Right lobe of liver (tissue), 6 donors: ENCODE measurements around the gene ARHGAP33. TPM values are rescaled to one million over a fixed set of nuclear protein-coding genes. Genes with fewer than 3 reads are reported as not detected.

Experiments
- ATAC-seq, 4 donors: fragments of 200-7000 bp; cut with Tn5 transposase; one replicate each; pipeline ENCODE4 v1.9.1; 2020; ENCODE audit warnings: mild to moderate bottlenecking in 4 of 4, moderate library complexity in 4 of 4
- DNase-seq, 3 donors: peaks; one replicate each; pipeline ENCODE4 v3.0.0-alpha.2; 2020
- H3K27ac ChIP-seq, 3 donors: fragments of 200-600 bp; one replicate each; pipeline ENCODE4 v1.8.0; 2022
- H3K27me3 ChIP-seq, 2 donors: fragments of 200-600 bp; one replicate each; pipeline ENCODE4 v1.8.0; 2022
- H3K36me3 ChIP-seq, 4 donors: fragments of 200-600 bp; sonication (generic) in 1 of 4; one replicate each; pipeline versions ENCODE4 v1.5.1 to v1.8.0; 2017 to 2022; ENCODE audit warnings: control low read depth in 1 of 4
- H3K4me1 ChIP-seq, 4 donors: fragments of 200-600 bp; sonication (generic) in 1 of 4; one replicate each; pipeline versions ENCODE4 v1.5.1 to v1.8.0; 2017 to 2022; ENCODE audit warnings: control low read depth in 1 of 4
- H3K4me3 ChIP-seq, 3 donors: fragments of 200-600 bp; one replicate each; pipeline ENCODE4 v1.8.0; 2022
- H3K9me3 ChIP-seq, 4 donors: fragments of 200-600 bp; sonication (generic) in 1 of 4; one replicate each; pipeline versions ENCODE4 v1.5.1 to v1.8.0; 2017 to 2022; ENCODE audit warnings: control low read depth in 1 of 4
- POLR2A ChIP-seq: fragments of 450-650 bp; IDR thresholded peaks from one replicate; pipeline ENCODE4 v1.6.1; 2017; ENCODE audit warnings: antibody characterized with exemption, mild to moderate bottlenecking
- WGBS: methylation state at CpG from one replicate; pipeline ENCODE4 v1.1.6; 2018; ENCODE audit warnings: low coverage, low lambda C conversion rate; ENCODE audit not compliant: insufficient coverage; ENCODE audit errors: missing lambda C conversion rate; 5-methylcytosine and 5-hydroxymethylcytosine counted together
- intact Hi-C, 2 donors: fragments of 100-400 bp; cut with DNase I; formaldehyde crosslinking; loops; one replicate each; pipeline versions ENCODE4 v1.11.2 to v1.14.1; 2022
- total RNA-seq, 6 experiments: library from RNA; depleted of rRNA in 2 of 6; stranded (reverse); fragments of >200 nt in 2 of 6; fragmentation: NEBNext Ultra II Directional in 3 of 6; extraction: Animal tissue kit (Norgen Biotek cat#: 25700) in 3 of 6; gene quantifications; one replicate each; pipeline versions ENCODE4 v1.1.0 to v1.2.4, GENCODE V29; 2016 to 2023
- TF ChIP-seq, protein P1 (sequence below), 4 donors: fragments of 200-600 bp in 3 of 4; fragments of 450-650 bp in 1 of 4; IDR thresholded peaks; one replicate each; pipeline versions ENCODE4 v1.5.1 to v1.8.0; 2016 to 2022; ENCODE audit warnings: antibody characterized with exemption in 4 of 4, mild to moderate bottlenecking in 2 of 4
- donor health status: DM: no; HTN: yes; CAD: no.
- donor health status: DM: no; HTN: no; CAD: no.
- donor health status: DM: no; HTN: no; CAD: no.
- donor health status: DM: no; HTN: yes; CAD: no.
- donor health status: DM: no; HTN: yes; CAD: no.

Gene ARHGAP33
- total RNA-seq, 6 experiments from 2014 or later: 0.37 to 5.2 (median 3.1) TPM

DNA sequence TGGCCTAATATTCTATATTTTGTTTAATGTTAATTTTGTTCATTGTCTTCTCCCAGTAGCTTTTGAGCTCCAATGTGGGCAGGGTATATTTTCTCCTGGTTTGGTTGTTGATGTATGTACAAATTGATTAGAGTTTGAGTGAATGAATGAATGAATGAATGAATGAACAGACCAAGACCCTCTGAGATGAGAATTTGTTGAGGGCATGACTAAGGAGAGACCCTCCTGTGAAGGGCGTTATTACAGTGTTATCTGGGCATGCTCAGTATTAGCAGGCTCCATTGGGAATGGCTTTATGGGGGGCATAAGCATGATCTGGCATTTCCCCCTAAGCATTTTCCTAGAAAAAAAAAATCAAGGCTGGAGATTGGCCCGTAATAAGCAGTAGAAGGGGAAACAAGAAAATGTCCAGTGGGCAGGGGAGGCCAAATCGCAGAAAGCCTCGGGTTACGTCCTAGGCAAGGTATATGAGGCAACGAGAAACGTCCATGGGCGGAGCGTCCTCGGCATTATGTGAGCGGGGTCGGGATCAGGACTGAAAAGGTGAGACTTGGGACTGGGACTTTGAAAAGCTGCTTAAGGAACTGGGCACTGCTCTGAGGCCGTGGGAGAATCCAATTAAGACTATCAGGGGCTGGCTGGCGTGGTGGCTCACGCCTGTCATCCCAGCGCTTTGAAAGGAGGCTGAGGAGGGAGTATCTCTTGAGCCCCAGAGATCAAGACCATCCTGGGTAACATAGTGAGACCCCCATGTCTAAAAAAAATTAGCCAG is 904 bp upstream of the ARHGAP33 start:
- ATAC-seq (no peak), DNase-seq (no peak)
- H3K36me3 ChIP-seq: no peaks in the 10 kb centered on the region
- H3K27me3 ChIP-seq: no peaks in the 10 kb centered on the region
- TF ChIP-seq, protein P1, sequence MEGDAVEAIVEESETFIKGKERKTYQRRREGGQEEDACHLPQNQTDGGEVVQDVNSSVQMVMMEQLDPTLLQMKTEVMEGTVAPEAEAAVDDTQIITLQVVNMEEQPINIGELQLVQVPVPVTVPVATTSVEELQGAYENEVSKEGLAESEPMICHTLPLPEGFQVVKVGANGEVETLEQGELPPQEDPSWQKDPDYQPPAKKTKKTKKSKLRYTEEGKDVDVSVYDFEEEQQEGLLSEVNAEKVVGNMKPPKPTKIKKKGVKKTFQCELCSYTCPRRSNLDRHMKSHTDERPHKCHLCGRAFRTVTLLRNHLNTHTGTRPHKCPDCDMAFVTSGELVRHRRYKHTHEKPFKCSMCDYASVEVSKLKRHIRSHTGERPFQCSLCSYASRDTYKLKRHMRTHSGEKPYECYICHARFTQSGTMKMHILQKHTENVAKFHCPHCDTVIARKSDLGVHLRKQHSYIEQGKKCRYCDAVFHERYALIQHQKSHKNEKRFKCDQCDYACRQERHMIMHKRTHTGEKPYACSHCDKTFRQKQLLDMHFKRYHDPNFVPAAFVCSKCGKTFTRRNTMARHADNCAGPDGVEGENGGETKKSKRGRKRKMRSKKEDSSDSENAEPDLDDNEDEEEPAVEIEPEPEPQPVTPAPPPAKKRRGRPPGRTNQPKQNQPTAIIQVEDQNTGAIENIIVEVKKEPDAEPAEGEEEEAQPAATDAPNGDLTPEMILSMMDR (IDR thresholded peaks at IDR 0.05): no peak
- no peak for TF ChIP-seq POLR2A
- intact Hi-C loops: no loop called here
- no peak overlapping the region for H3K27ac ChIP-seq
- no peaks in the 10 kb centered on the region for H3K9me3 ChIP-seq
- 46% methylated on average over 15 of the region's 16 CpGs for WGBS
- peak overlapping the region; percentile 73 to 81 (median 78) for H3K4me3 ChIP-seq
- H3K4me1 ChIP-seq: no peaks in the 10 kb centered on the region

DNA sequence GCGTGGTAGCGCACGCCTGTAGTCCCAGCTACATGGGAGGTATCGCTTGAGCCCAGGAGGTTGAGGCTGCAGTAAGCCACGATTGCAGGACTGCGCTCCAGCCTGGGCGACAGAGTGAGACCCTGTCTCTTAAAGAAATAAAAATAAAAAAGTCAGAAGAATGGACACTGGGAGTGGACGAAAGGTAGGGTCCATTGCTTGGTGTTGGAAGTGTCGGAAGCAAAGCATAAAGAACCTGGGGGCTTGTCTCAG is 392 bp upstream of the ARHGAP33 start:
- ATAC-seq (no peak), DNase-seq (no peak)
- peak overlapping the region; percentile 73 to 81 (median 78) for H3K4me3 ChIP-seq
- TF ChIP-seq POLR2A: no peak
- H3K27ac ChIP-seq: no peak overlapping the region
- no peaks in the 10 kb centered on the region for H3K27me3 ChIP-seq
- no peaks in the 10 kb centered on the region for H3K36me3 ChIP-seq
- 21% methylated on average over 8 of the region's 9 CpGs for WGBS
- no peaks in the 10 kb centered on the region for H3K4me1 ChIP-seq
- no peaks in the 10 kb centered on the region for H3K9me3 ChIP-seq
- intact Hi-C loops: no loop called here

DNA sequence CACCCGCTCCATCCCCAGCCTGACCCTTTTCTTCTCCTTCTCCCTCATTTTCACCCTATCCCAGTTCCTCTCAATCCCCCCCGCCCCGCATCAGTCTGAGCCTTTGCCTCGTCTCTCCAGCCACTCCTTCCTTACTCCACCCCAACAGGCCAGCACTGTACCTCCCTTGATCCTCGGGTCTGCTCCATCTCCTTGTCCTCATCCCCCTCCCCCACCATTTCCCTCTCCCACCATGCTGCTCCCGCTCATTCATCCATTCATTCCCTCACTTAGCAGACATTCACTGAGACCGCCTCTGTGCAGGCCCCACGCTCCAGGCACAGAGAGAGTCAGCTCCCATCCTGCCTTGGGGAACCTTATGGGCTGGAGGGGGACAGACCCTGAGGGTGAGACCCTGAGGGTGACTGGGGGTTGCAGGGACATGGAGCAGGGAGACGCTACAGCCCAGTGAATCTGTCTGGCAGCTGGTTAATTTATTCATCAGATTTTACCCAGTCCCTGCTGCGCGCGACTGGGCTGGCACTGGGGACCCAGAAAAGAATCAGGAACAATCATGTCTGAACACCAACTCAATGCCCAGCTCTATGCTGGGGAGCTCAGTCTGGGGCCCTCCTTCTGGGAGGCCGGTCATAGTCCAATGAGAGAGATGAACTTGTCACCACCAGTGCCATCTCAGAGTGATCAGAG is 881 bp downstream of the ARHGAP33 start:
- H3K36me3 ChIP-seq: no peaks in the 10 kb centered on the region
- peak overlapping the region; percentile 73 to 81 (median 78) for H3K4me3 ChIP-seq
- 51% methylated on average over 10 of the region's 13 CpGs for WGBS
- DNase-seq: no peak
- no peak for ATAC-seq
- H3K27ac ChIP-seq: no peak overlapping the region
- H3K9me3 ChIP-seq: no peaks in the 10 kb centered on the region
- TF ChIP-seq POLR2A: no peak
- TF ChIP-seq, protein P1 (IDR thresholded peaks at IDR 0.05): no peak
- intact Hi-C loops: no loop called here
- no peaks in the 10 kb centered on the region for H3K4me1 ChIP-seq
- H3K27me3 ChIP-seq: no peaks in the 10 kb centered on the region

DNA sequence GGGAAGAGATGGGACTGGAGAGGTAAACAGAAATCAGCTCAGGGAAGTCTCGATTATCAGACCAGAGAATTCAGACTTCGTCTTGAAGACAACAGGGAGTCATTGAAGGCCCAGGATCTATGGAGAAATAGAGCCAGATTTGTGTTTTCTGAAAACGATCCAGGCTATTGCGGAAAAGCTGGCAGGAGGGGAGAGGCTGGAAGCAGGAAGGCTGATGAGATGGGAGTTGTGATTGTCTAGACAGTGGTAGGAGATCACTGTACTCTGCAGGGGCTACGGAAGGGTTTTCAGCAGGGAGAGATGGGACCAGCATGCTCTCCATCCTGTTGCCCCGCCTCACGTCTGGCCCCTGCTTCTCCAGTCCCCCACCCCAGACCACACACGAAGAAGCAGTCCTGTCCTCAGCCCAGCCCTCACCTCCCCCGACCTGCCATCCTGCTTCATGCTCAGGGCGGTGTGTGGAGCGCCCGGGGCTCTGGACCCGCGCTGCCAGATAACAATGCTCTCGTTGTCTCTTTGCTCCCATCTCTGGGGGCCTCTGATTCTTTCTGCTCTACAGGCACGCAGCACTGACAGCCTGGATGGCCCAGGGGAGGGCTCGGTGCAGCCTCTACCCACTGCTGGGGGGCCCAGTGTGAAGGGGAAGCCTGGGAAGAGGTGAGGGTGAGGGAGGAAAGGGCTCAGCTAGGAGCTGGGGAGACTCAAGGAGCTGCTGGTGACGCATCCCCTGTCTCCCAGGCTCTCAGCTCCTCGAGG is 1.9 kb downstream of the ARHGAP33 start:
- Histone ChIP-seq H3K27ac (no peak overlapping the region), H3K4me1 (no peaks in the 10 kb centered on the region), H3K9me3 (no peaks in the 10 kb centered on the region), H3K27me3 (no peaks in the 10 kb centered on the region), H3K4me3 (no peak overlapping the region), H3K36me3 (no peaks in the 10 kb centered on the region)
- TF ChIP-seq, protein P1 (IDR thresholded peaks at IDR 0.05): no peak
- TF ChIP-seq POLR2A: no peak
- ATAC-seq: no peak
- no peak for DNase-seq
- intact Hi-C loops: no loop called here
- WGBS: 76% methylated on average over 14 of the region's 19 CpGs

DNA sequence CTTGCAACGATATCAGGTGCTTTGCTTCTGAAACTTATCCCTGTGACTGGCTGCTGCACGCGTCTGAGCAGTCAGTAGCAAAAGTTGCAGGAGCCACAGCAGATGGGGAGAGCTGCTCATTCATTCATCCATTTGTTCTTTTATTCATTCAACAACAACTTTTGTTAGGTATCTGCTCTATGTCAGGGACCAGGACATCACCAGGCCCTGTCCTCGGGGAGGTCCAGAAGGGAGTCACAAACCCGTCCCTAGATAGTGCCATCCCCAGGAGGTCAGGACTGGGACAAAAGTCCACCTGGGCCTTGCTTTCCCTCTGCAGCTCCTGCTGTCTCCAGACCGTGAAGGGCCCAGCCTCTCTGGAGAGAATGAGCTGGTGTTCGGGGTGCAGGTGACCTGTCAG is 2.6 kb downstream of the ARHGAP33 start:
- Histone ChIP-seq H3K27ac (no peak overlapping the region), H3K36me3 (no peaks in the 10 kb centered on the region), H3K27me3 (no peaks in the 10 kb centered on the region), H3K4me3 (no peak overlapping the region), H3K9me3 (no peaks in the 10 kb centered on the region), H3K4me1 (no peaks in the 10 kb centered on the region)
- 85% methylated on average over 5 of the region's 7 CpGs for WGBS
- no peak for ATAC-seq
- TF ChIP-seq, protein P1 (IDR thresholded peaks at IDR 0.05): no peak
- TF ChIP-seq POLR2A: no peak
- no peak for DNase-seq
- intact Hi-C loops: no loop called here
